Right forelimb (tissue), 1 donor: Measurements from ENCODE around the gene ELMOD1.

ENCODE experiments used
- DNase-seq: peaks from one replicate; pipeline ENCODE4 v3.0.0-alpha.2; 2018

The ELMOD1 gene

DNA sequence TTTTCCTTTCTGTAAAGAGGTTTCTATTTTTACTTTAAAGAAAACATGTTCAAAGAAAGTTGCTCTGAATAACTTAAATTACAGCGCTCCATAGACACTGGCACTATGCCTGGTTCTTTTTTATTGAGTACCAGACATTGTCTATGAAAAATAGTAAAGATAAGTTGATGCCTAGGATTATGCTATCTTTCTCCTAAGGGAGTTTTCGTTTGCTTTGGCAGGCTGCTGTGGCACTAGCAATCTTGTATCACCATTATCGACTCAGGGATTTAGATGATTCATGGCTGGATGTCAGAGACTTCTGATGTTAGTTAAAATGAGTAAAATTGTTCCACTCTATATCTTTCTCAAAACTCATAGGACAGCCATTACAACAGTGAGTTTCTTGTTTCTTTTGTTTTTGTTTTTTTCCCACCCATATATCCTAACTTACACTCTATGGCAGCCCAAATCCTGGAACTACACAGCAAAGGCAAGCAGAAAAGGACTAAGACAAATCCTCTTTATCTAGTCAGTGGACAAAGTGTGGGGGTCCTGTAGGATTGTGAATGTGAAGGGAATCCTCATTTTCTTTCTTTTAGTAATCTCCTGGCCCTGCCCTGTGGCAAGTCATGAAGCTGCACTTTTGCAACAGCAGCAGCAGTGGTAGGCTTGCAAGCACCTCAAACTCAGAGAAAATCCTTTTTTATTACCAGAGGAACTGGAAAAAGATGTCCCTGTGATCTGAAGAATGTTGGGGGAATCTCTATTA, 100.2 kb downstream of the ELMOD1 start:
- DNase-seq, result no peak

DNA sequence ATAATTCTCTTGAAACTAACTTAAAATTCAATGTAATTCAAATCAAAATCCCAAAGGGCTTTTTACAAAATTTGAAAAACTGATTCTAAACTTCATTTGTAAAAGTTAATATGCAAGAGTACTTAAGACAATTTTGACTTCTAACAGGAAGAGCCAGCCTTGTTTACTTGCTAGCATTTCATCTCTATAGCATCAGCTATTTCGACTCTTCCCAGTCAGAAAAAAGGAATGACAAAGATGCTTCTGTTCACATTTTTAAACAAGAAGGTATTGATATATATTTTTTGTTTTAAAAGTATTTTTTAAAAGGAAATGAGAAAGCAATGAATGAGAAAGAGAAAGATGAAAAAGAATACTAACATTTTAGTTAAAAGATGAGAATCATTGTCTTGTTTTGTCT, 104.5 kb downstream of the ELMOD1 start:
- no peak for DNase-seq

DNA sequence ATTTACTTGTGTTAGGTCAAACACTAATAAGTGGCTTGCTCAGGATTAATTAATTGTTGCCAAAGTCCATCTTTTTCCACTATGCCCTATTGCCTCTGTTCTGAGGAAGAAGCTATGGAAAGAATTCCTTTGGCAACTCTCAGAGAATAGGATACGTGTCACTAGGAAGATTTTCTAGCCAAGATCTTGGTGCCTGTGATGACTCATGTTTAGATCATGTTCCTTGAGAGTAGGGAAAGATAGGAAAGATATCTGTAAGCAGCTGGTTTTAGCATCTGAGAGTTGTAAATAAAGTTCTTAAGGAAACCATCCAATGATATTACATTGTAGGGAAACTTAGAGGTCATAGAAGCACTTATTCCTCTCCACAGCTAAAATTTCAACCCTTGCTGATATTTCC, 105.2 kb downstream of the ELMOD1 start:
- DNase-seq, result no peak

DNA sequence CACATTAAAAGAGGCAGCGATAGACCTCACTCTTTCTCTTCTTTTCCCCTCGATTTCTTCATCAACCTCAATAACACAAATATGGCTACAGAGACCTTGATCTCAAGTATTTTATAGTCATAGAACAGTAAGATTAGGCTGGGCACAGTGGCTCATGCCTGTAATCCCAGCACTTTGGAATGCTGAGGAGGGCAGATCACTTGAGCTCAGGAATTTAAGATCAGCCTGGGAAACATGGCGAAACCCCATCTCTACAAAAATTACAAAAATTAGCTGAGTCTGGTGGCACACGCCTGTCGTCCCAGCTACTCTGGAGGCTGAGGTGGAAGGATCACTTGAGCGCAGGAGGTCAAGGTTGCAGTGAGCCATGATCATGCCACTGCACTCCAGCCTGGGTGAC, 106.3 kb downstream of the ELMOD1 start:
- no peak for DNase-seq

DNA sequence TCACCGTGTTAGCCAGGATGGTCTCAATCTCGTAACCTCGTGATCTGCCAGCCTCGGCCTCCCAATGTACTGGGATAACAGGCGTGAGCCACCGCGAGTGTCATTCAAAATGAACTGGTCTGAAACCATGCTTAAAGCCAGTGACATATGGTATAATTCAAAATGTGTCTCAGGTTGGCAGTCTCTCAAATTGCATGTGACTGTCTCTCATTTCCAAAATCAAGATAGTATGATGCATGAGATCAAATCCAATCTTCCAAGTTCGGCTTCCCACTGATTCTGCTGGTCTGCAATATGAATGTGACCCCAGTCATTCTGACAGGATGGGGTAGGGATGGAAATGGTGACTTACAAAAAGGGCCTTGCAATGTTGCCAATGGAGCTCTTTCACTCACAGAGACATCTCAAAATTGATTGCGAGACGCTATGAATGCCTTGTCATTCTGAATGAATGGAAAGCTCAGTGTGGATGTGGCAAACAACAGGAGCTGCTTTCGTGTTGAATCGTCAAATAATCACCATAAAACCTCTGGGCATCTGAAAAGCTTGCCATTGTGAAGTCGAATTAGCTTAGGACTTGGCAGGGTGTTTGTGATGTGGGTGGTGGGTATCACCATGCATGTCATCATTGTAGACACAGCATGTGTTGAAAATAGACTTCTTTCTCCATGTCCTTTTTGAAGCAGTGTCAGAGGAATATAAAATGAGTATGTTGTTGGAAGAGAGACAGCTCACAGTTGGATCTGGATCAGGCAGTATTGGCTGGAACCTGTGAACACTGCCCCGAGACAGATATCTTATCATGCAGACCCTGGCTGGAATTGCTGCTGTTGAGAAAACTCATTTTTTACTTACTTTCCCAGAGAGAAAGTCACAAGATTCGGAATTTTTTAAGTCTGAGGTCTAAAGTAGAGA, 108.7 kb downstream of the ELMOD1 start:
- no peak for DNase-seq

DNA sequence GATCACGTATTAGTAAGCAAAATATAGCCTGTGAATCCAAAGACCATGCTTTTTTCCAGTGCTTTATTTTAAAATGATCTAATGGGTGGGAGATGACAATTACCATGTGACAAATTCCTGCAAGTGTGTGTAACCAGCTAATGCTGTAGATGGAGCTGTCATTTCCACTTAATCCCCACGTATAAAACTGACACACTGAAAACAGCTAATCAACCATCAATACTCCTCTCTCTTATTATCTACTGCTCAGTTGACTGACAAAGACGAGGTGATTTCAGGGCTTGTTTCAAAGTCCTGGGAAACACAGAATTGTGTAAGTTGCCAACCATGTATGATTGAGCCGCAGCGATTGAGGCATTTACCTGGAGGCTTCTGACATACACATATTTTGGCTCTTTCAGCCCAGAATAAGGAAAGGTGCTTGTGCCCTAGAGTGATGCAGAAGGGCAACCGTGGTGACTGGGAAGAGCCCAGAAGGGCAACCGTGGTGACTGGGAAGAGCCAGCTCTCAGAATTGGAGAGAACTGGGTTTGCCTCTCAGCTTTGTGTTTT, 111.2 kb downstream of the ELMOD1 start:
- DNase-seq, result no peak

DNA sequence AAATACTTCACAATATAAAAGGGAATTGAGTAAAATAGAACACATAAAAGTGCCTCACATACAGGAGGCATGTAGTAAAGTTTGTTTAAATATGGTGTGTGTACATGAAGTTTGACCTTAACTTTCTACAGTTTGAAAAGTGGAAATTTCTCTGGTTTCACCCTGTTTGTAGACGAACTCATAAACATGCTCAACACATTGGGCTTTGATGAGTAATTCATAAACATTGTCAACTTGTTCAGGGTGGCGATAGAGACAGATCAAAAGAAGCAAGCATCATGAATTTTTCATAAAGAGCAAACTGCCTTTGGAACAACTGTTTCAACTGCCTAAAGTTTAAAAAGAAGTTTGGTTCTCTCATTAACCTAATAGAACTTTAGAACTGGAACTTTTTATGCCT, 111.8 kb downstream of the ELMOD1 start:
- no peak for DNase-seq

DNA sequence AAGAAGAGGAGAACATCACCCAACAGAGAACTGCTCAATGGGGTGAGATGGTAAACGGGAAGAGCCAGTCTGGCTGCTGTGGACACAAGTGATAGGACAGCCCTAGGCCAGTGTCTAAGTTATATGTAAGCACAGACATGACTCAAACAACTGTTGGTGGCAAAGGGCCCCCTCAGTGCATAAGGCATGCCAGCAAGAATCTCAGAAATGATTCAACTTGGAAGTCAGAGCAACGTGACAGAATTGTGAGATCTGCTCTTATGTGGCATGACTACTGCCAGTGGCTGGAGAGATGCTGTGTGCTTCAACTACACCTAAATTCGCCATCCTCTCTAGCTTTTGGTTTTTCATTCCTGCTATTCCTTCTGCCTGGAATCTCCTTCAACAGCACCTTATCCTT, 113.5 kb downstream of the ELMOD1 start:
- no peak for DNase-seq

DNA sequence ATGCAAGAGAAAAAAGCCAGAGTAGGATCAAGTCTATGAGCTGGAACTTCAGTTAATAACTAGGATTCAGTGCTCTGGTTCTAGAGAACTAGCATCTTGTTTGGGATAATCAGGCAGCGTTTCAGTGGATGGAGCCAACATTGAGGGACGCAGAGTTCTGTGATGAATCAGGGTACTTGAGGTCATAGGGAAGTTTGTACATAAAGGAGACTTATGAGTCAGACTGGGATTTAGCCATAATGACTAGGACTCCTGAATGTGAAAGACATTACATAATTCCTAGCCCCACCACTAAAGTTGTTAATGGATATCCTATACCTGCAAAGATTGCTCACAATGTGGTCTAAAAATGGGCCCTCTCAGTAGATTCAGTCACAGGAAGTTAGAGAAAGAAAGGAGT, 114.1 kb downstream of the ELMOD1 start:
- no peak for DNase-seq

DNA sequence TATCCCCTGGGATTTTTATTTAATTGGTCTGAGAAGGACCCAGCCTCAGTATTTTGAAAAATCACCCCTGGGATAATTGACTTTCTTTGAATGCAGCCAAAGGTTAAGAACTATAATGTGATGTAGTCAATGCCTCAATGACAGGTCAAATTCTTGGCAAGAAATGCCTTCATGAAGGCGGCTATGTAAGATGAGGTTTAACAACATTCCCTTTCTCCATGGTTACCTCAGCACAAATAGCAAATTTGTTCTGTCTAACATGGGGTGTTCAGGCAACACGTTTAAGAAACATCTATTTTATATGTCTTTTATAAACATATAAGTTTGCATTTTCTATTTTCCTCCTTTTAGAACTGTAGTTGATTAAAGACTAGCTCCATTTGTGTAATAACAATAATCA, 115.6 kb downstream of the ELMOD1 start:
- no peak for DNase-seq

DNA sequence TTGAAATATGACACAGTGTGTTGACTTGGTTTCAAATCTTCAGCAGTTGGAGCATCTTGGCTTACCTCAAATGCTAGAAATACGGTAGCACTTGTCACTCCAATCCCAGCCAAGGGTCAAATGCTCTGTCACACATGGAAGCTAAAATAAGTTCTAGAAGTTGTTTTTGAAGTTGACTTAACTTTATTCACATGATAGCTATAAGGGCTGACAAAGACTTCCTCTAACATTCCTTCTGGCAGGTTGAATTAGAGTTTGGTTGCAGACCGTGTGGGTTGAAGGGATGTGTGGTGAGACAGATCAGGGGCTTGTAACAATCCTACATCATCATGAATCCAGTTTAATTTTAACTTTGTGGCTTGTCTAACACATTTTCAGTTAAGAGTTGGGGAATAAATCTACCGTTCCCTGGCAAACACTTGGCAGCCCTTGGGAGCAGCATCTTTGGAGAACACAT, 116.3 kb downstream of the ELMOD1 start:
- no peak for DNase-seq

DNA sequence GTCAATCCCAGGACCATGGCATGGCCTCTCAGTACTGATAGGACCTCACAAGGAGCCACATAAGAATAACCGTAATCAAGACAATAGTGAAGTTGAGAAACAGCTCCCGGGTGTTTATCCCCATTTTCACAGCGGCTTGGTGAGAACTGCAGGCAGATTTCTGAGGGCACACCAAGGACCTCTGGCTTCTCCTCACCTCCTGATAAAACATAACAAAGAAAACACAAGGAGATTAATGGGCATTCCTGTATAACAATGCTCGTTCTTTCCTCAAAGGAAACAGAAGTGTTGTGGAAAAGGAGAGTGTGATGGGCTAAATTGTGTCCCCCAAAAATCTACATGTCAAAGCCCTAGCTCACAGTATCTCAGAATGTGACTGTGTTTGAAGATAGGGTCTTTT, 116.9 kb downstream of the ELMOD1 start:
- no peak for DNase-seq

DNA sequence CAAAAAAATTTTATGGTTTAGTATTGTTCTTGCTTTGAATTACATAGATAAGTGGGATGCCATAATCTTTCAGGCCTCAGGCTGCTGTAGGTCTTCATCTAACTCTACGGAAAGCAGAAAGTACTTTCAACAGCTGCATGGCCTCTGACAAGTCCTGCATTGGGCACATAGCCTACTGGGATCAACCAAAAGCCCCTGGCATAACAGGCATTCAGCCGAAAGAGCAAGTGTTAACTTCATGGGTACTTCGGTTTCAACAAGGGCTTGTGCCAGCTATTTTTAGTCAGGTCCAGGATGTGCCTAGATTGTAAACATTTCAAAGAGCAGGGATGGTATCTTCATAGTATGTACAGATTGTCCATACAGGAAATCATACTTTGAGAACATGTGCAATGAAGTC, 117.8 kb downstream of the ELMOD1 start:
- no peak for DNase-seq

DNA sequence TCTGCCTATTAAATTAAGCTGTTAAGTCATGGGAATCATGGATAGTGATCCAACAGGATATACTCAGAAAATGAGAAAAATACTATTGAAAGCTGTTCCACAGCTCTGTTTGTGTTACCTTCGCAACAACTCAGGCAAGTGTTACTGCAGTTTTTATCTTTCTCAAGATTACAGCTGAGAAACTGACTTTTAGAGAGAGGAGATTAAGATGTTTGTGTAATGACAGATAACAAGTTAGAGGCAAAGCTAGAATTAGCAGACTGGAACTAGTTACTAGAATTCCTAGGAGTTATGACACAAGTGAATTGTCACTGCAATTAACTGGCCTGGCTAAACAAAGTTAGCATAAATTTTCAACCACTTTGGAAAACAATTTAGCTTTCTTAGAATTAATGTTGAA, 119.4 kb downstream of the ELMOD1 start:
- DNase-seq, result no peak

DNA sequence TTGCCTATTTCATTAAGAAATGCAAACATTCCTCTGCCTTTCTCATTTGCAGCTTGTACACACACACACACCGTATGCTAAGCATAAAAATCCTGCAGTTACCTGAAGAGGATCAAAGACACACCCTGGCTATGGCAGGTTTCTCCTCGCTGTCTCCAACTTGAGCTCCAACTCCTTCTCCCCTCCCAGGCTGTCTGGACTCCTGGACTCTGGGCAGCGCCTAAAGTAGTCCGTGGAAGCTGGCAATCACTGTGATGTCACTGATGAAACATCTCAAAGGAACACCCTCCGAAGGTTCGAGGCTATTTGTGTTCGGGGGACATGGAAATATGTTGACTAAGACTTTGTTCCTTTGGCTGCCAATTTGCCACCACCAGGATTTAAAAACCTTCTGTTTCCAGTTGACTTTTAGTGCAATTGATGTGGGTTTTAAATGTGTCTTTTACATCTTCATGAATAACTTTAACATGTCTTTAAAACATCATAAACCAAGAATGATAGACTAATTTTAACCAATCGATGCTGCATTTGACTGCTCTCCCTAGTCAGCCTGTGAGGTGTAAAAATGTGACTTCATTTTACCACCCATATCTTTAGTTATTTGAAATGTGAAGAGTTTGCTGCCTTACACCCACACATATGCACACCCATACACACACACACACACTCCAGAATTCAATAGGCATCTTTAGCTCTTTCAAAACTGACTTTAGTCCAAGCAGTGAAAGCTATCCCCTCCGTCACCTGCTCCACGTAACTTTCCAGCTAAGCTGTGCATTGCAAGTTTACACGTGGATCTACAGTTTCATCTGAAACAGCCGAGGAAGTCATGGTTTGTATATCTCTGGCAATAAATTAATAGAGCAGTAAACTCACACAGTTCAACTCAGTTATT, 121.2 kb downstream of the ELMOD1 start, which contains the start of gene SLN:
Gene SLN (minus strand): TSS at position 196 of the 895 bp plus-strand sequence.
- DNase-seq, result peak; percentile 56

DNA sequence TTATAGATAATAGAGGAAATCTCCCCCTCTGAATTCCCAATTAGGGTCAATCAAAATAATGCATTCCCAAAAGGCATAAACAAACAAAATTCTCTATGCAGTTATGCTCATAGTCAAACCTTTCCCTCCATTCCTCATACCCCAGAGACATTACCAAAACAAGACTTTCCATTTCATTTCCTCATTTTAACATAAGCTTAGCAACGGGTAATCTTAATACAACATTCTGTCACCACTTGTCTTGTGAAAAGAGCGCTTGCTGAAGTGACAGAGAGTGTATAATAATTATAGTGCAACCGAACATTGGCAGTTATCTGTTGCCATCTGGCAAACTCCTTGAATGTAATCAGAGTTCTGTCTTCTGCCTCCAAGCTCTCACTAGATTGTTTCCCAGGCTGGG, 122.1 kb downstream of the ELMOD1 start:
- no peak for DNase-seq
